Measurements from ENCODE around the gene IL12RB2. TPM values are rescaled to one million over a fixed set of nuclear protein-coding genes. Genes with fewer than 3 reads are reported as not detected.
A peak's percentile ranks its signal among the peaks of the same experiment; 100 is the strongest.

IL12RB2 gene
- polyA plus RNA-seq, 1 of the 3 experiments (the other 2 are of a cell fraction) = not detected

DNA sequence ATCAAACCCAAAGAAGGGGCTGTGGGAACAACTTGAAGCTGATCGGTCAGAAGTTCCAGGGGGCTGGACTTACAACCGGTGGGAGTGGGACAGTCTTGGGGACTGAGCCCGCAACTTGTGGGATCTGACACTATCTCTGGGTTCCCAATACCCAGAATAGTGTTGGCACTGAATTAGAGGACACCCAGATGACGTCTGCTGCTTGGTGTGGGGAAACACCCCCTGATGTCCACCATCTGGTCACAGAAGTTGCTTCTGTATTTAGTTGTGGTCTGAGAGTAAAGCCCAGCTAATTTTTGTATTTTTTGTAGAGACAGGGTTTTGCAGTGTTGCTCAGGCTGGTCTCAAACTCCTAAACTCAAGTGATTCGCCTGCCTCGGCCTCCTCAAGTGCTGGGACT, 93.8 kb downstream of the IL12RB2 start:
- no peak overlapping the region for H2AFZ ChIP-seq (ENCODE audit: low read depth)
- ChIA-PET POLR2A (no interaction called here), CTCF (interaction anchor here (0.9 to 1.2 kb wide), 3 partner anchors 23 to 45 kb away, joined by 3 read pairs; no protein-coding TSS in a partner anchor)
- H3K4me2 ChIP-seq = no peak overlapping the region
- H3K4me1 ChIP-seq (ENCODE audit: control insufficient read depth in 1 of 2, insufficient read depth in 2 of 2, low read depth in 1 of 2, low read length in 1 of 2) = no peaks in the 10 kb centered on the region; a peak in 1 of 4 replicates
- no peaks in the 10 kb centered on the region for H3K9me2 ChIP-seq
- no peak for DNase-seq
- no peak overlapping the region for H3K27ac ChIP-seq (ENCODE audit: low read depth in 2 of 2, low read length in 1 of 2)
- peaks cover 5 to 8% of the 10 kb centered on the region in 2 experiments for H3K36me3 ChIP-seq (replicated peaks in 1 of 2; ENCODE audit: control insufficient read depth in 1 of 2, insufficient read depth in 2 of 2, low read length in 1 of 2)
- no peaks in the 10 kb centered on the region for H4K20me1 ChIP-seq (ENCODE audit: insufficient read depth)
- no peaks in the 10 kb centered on the region for H3K9me3 ChIP-seq
- TF ChIP-seq YY1 (IDR thresholded peaks at IDR 0.05; ENCODE audit: low read depth) (no peak), POLR2AphosphoS5 (IDR thresholded peaks at IDR 0.05; ENCODE audit: low read depth, low read length) (0 out of 2 replicates have a peak, but pooled peaks have one; percentile 0)
- no peaks in the 10 kb centered on the region for H3K27me3 ChIP-seq (ENCODE audit: insufficient read depth)
- H3K4me3 ChIP-seq (ENCODE audit: low read depth in 2 of 2, low read length in 1 of 2) = no peak overlapping the region
- 97% methylated on average over 6 of the region's 6 CpGs for WGBS (ENCODE audit: low lambda C conversion rate)
- H3K79me2 ChIP-seq (ENCODE audit: insufficient read depth) = no peaks in the 10 kb centered on the region
- peaks cover 11% of the 10 kb centered on the region for H3F3A ChIP-seq (replicated peaks; ENCODE audit: insufficient read depth)
- no peak overlapping the region for H3K9ac ChIP-seq

DNA sequence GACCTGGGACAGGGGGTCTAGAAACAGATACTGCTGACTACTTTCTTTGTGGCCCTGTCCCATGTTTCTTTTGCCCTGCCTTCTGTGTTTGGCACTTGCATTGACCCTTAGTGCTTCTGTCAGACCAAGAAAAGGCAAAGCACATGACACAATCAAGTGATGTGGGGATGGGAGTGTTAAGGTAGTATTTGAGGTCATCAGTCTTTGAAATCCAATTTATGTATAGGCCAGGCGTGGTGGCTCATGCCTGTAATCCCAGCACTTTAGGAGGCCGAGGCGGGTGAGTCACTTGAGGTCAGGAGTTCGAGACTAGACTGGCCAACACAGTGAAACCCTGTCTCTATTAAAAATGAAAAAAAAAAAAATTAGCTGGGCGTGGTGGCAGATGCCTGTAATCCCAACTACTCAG, 96.5 kb downstream of the IL12RB2 start:
- 0 out of 2 replicates have a peak, but pooled peaks cover 4% of the 10 kb centered on the region for H3K79me2 ChIP-seq (ENCODE audit: insufficient read depth)
- ChIA-PET POLR2A (no interaction called here), CTCF (no interaction called here)
- H3K9ac ChIP-seq = no peak overlapping the region
- H3K9me2 ChIP-seq = no peaks in the 10 kb centered on the region
- no peaks in the 10 kb centered on the region; a peak in 1 of 4 replicates for H3K4me1 ChIP-seq (ENCODE audit: control insufficient read depth in 1 of 2, insufficient read depth in 2 of 2, low read depth in 1 of 2, low read length in 1 of 2)
- H3K27me3 ChIP-seq (ENCODE audit: insufficient read depth) = no peaks in the 10 kb centered on the region
- WGBS (ENCODE audit: low lambda C conversion rate) = 78% methylated on average over 5 of the region's 5 CpGs
- TF ChIP-seq JUND (IDR thresholded peaks at IDR 0.05) (no peak), POLR2AphosphoS5 (IDR thresholded peaks at IDR 0.05; ENCODE audit: low read depth, low read length) (peak; percentile 58; the same call in 1 of the 2 replicates), FOSL2 (IDR thresholded peaks at IDR 0.05; ENCODE audit: borderline replicate concordance, low read depth) (0 out of 2 replicates have a peak, but pooled peaks have one; percentile 6), RXRA (IDR thresholded peaks at IDR 0.05; ENCODE audit: borderline replicate concordance, low read depth) (peak; percentile 35; the same call in 1 of the 2 replicates), TEAD4 (IDR thresholded peaks at IDR 0.05; ENCODE audit: borderline replicate concordance, insufficient read depth) (no peak)
- H3K27ac ChIP-seq (ENCODE audit: low read depth in 2 of 2, low read length in 1 of 2) = no peak overlapping the region
- peaks cover 14 to 27% of the 10 kb centered on the region in 2 experiments for H3K36me3 ChIP-seq (replicated peaks in 1 of 2; ENCODE audit: control insufficient read depth in 1 of 2, insufficient read depth in 2 of 2, low read length in 1 of 2)
- no peaks in the 10 kb centered on the region for H3K9me3 ChIP-seq
- H4K20me1 ChIP-seq (ENCODE audit: insufficient read depth) = 0 out of 2 replicates have a peak, but pooled peaks cover 2% of the 10 kb centered on the region
- H3K4me3 ChIP-seq (ENCODE audit: low read depth in 2 of 2, low read length in 1 of 2) = no peak overlapping the region
- peaks cover 19% of the 10 kb centered on the region for H3F3A ChIP-seq (replicated peaks; ENCODE audit: insufficient read depth)
- no peak overlapping the region for H2AFZ ChIP-seq (ENCODE audit: low read depth)
- no peak for DNase-seq
- H3K4me2 ChIP-seq = no peak overlapping the region

DNA sequence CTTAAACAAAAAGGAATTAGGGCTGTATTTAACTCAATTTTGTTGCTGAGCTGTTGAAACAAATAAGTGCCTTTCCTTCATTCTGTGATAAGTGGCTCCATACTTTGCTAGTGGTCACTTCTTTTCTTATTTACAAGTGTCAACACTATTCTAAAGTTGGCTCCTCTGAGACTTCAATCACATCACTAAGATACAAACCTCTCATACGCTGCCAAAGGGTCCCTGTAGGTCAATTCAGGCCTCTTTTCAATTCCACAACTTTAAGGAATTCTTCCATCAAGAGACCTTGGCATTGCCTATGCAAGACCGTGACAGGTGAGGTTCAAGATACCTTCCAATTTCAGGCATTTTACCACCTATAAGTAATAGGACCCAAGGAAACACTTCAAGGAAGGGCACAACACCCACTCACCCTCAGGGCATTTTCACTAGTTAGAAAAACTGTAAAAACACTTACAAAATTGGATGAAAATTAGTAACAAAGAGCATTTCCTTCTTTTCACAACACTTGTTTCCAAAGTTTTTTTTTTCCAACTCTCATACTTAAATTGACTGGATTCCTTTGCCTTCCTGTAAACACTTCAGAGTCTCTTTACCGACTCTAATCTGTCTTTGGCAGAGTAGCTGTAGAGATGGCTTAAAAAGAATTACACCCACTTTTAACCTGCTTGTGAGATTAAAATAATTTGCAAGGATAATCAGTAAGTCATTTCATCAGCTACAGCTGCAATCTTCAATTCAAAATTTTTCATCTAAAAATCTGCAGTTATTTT, 98.0 kb downstream of the IL12RB2 start:
- Histone ChIP-seq H2AFZ (ENCODE audit: low read depth) (no peak overlapping the region), H3K9ac (no peak overlapping the region), H3K79me2 (ENCODE audit: insufficient read depth) (peaks cover 9% of the 10 kb centered on the region; the same call in 1 of the 2 replicates), H3K9me2 (no peaks in the 10 kb centered on the region), H3K4me2 (no peak overlapping the region), H3K27me3 (ENCODE audit: insufficient read depth) (no peaks in the 10 kb centered on the region), H3K9me3 (no peaks in the 10 kb centered on the region), H4K20me1 (ENCODE audit: insufficient read depth) (0 out of 2 replicates have a peak, but pooled peaks cover 2% of the 10 kb centered on the region), H3K4me3 (ENCODE audit: low read depth in 2 of 2, low read length in 1 of 2) (no peak overlapping the region), H3K27ac (ENCODE audit: low read depth in 2 of 2, low read length in 1 of 2) (0 out of 4 replicates have a peak overlapping the region, but pooled peaks of 1 of the 2 experiments have one; percentile 23), H3K4me1 (ENCODE audit: control insufficient read depth in 1 of 2, insufficient read depth in 2 of 2, low read depth in 1 of 2, low read length in 1 of 2) (no peaks in the 10 kb centered on the region; a peak in 1 of 4 replicates), H3F3A (replicated peaks; ENCODE audit: insufficient read depth) (peaks cover 24% of the 10 kb centered on the region), H3K36me3 (replicated peaks in 1 of 2; ENCODE audit: control insufficient read depth in 1 of 2, insufficient read depth in 2 of 2, low read length in 1 of 2) (peaks cover 29 to 40% of the 10 kb centered on the region in 2 experiments)
- POLR2A ChIA-PET = no interaction called here
- no peak for DNase-seq
- no peak for TF ChIP-seq MXI1 (IDR thresholded peaks at IDR 0.05; ENCODE audit: low read depth, low read length)
- TF ChIP-seq POLR2AphosphoS5 (IDR thresholded peaks at IDR 0.05; ENCODE audit: low read depth, low read length) = peak; percentile 15; the same call in 1 of the 2 replicates
- TF ChIP-seq RFX5 (IDR thresholded peaks at IDR 0.05; ENCODE audit: low read length) = no peak
- WGBS (ENCODE audit: low lambda C conversion rate) = 98% methylated on average over 3 of the region's 3 CpGs
- CTCF ChIA-PET = interaction anchor here (1.2 kb wide), 1 partner anchor 58 kb away, joined by 5 read pairs; no protein-coding TSS in a partner anchor

All from SK-N-SH (cell line).